ENCODE measurements around the gene CCDC8.

The CCDC8 gene

GRCh38 chr19:46393456-46394401 is 19.6 kb downstream of the CCDC8 start:
- Histone ChIP-seq H3K79me2 (ENCODE audit: insufficient read depth, low read length) (no peaks in the 10 kb centered on the region), H2AFZ (ENCODE audit: low read depth, low read length) (no peak overlapping the region), H3K36me3 (ENCODE audit: insufficient read depth, low read length) (peaks cover 34% of the 10 kb centered on the region), H3K27me3 (ENCODE audit: insufficient read depth, low read length, poor library complexity) (no peaks in the 10 kb centered on the region), H3K4me1 (ENCODE audit: insufficient read depth, low read length) (no peaks in the 10 kb centered on the region), H3K4me2 (ENCODE audit: insufficient read depth, low read length) (no peak overlapping the region), H3K9ac (ENCODE audit: low read depth, low read length) (no peak overlapping the region), H4K20me1 (ENCODE audit: insufficient read depth, low read length) (peaks cover 16% of the 10 kb centered on the region), H3K4me3 (ENCODE audit: low read depth in 1 of 2, low read length in 2 of 2) (no peak overlapping the region), H3K27ac (ENCODE audit: low read length) (no peak overlapping the region), H3K9me3 (ENCODE audit: insufficient read depth, low read length, severe bottlenecking) (no peaks in the 10 kb centered on the region)
- TF ChIP-seq EZH2 (IDR thresholded peaks at IDR 0.05; ENCODE audit: borderline replicate concordance, low read depth, low read length, severe bottlenecking) = no peak
- no peak for TF ChIP-seq CTCF (IDR thresholded peaks at IDR 0.05; ENCODE audit: borderline replicate concordance, extremely low read depth, low read length, poor library complexity, severe bottlenecking)
- no peak for DNase-seq
- ATAC-seq (ENCODE audit: insufficient read depth, low read depth) = no peak

GRCh38 chr19:46392837-46393236 is 20.5 kb downstream of the CCDC8 start:
- TF ChIP-seq CTCF (IDR thresholded peaks at IDR 0.05; ENCODE audit: borderline replicate concordance, extremely low read depth, low read length, poor library complexity, severe bottlenecking) (no peak), EZH2 (IDR thresholded peaks at IDR 0.05; ENCODE audit: borderline replicate concordance, low read depth, low read length, severe bottlenecking) (no peak)
- ATAC-seq (ENCODE audit: insufficient read depth, low read depth) (no peak), DNase-seq (no peak)
- no peak overlapping the region for H3K4me2 ChIP-seq (ENCODE audit: insufficient read depth, low read length)
- peaks cover 19% of the 10 kb centered on the region for H4K20me1 ChIP-seq (ENCODE audit: insufficient read depth, low read length)
- H3K27me3 ChIP-seq (ENCODE audit: insufficient read depth, low read length, poor library complexity) = no peaks in the 10 kb centered on the region
- no peaks in the 10 kb centered on the region for H3K4me1 ChIP-seq (ENCODE audit: insufficient read depth, low read length)
- no peak overlapping the region for H3K27ac ChIP-seq (ENCODE audit: low read length)
- no peaks in the 10 kb centered on the region for H3K79me2 ChIP-seq (ENCODE audit: insufficient read depth, low read length)
- no peaks in the 10 kb centered on the region for H3K9me3 ChIP-seq (ENCODE audit: insufficient read depth, low read length, severe bottlenecking)
- H3K9ac ChIP-seq (ENCODE audit: low read depth, low read length) = no peak overlapping the region
- H3K36me3 ChIP-seq (ENCODE audit: insufficient read depth, low read length) = peaks cover 43% of the 10 kb centered on the region
- no peak overlapping the region for H2AFZ ChIP-seq (ENCODE audit: low read depth, low read length)
- no peak overlapping the region for H3K4me3 ChIP-seq (ENCODE audit: low read depth in 1 of 2, low read length in 2 of 2)

- no peak for ATAC-seq (ENCODE audit: insufficient read depth, low read depth)
- Histone ChIP-seq H3K27me3 (ENCODE audit: insufficient read depth, low read length, poor library complexity) (no peaks in the 10 kb centered on the region), H3K36me3 (ENCODE audit: insufficient read depth, low read length) (peaks cover 48% of the 10 kb centered on the region), H3K27ac (ENCODE audit: low read length) (no peak overlapping the region), H3K79me2 (ENCODE audit: insufficient read depth, low read length) (no peaks in the 10 kb centered on the region), H3K4me2 (ENCODE audit: insufficient read depth, low read length) (no peak overlapping the region), H3K4me1 (ENCODE audit: insufficient read depth, low read length) (no peaks in the 10 kb centered on the region), H3K9ac (ENCODE audit: low read depth, low read length) (no peak overlapping the region), H2AFZ (ENCODE audit: low read depth, low read length) (no peak overlapping the region), H3K4me3 (ENCODE audit: low read depth in 1 of 2, low read length in 2 of 2) (no peak overlapping the region), H3K9me3 (ENCODE audit: insufficient read depth, low read length, severe bottlenecking) (no peaks in the 10 kb centered on the region), H4K20me1 (ENCODE audit: insufficient read depth, low read length) (peaks cover 19% of the 10 kb centered on the region)
- no peak for TF ChIP-seq EZH2 (IDR thresholded peaks at IDR 0.05; ENCODE audit: borderline replicate concordance, low read depth, low read length, severe bottlenecking)
- no peak for TF ChIP-seq CTCF (IDR thresholded peaks at IDR 0.05; ENCODE audit: borderline replicate concordance, extremely low read depth, low read length, poor library complexity, severe bottlenecking)
- DNase-seq = no peak
Observed at GRCh38 chr19:46392252-46392801, 21.0 kb downstream of the CCDC8 start.

All from DND-41 (cell line).